AG09319 (cell line): ENCODE results near the gene CLDN20.

Experiments used
- DNase-seq: peaks from one replicate; pipeline ENCODE4 v3.0.0-alpha.2; 2010; ENCODE audit warnings: low read depth; ENCODE audit errors: extremely low read depth
- TF ChIP-seq, protein P1 (sequence below): IDR thresholded peaks from 2 replicates; pipeline ENCODE4 v1.5.1; 2011; ENCODE audit warnings: low read depth, mild to moderate bottlenecking, inconsistent platforms, low read length, moderate library complexity

Gene CLDN20

DNA sequence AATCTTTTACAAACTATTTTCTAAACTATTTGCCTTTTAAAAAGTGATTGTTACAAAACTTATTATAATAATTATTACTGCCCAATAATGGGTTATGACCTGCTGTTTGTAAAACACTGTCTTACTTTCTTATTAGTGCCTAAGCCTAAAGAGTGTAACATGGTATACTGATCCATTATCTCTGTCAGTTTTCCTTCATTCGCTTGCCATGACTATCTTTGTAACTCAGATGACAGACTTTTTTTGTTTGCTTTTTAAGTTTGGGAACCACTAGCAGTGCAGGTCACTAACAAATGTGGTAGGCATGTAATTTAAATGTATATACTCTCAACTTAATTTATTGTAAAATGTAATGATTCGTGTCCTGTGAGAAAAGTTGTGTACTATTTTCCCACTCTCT, 60.4 kb downstream of the CLDN20 start:
- no peak for DNase-seq
- TF ChIP-seq, protein P1, sequence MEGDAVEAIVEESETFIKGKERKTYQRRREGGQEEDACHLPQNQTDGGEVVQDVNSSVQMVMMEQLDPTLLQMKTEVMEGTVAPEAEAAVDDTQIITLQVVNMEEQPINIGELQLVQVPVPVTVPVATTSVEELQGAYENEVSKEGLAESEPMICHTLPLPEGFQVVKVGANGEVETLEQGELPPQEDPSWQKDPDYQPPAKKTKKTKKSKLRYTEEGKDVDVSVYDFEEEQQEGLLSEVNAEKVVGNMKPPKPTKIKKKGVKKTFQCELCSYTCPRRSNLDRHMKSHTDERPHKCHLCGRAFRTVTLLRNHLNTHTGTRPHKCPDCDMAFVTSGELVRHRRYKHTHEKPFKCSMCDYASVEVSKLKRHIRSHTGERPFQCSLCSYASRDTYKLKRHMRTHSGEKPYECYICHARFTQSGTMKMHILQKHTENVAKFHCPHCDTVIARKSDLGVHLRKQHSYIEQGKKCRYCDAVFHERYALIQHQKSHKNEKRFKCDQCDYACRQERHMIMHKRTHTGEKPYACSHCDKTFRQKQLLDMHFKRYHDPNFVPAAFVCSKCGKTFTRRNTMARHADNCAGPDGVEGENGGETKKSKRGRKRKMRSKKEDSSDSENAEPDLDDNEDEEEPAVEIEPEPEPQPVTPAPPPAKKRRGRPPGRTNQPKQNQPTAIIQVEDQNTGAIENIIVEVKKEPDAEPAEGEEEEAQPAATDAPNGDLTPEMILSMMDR = no peak

DNA sequence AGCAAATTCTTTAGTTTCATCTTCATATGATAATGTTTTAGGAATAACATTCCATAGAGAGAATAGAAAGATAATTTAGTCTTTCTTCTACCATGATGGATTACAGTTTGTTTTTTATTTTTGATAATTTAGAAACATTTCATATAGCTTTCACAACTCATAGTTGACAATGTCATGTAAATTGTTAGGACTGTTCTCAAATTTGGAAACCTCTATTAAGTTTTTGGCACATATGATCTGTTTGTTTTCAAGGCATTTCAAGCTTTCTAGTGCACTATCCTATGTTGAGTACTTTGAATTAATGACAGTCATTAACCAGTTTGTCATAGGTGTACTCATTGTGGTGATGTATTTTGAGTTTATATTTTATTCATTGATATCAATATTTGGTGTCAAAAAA, 61.2 kb downstream of the CLDN20 start:
- TF ChIP-seq, protein P1 = no peak
- no peak for DNase-seq

DNA sequence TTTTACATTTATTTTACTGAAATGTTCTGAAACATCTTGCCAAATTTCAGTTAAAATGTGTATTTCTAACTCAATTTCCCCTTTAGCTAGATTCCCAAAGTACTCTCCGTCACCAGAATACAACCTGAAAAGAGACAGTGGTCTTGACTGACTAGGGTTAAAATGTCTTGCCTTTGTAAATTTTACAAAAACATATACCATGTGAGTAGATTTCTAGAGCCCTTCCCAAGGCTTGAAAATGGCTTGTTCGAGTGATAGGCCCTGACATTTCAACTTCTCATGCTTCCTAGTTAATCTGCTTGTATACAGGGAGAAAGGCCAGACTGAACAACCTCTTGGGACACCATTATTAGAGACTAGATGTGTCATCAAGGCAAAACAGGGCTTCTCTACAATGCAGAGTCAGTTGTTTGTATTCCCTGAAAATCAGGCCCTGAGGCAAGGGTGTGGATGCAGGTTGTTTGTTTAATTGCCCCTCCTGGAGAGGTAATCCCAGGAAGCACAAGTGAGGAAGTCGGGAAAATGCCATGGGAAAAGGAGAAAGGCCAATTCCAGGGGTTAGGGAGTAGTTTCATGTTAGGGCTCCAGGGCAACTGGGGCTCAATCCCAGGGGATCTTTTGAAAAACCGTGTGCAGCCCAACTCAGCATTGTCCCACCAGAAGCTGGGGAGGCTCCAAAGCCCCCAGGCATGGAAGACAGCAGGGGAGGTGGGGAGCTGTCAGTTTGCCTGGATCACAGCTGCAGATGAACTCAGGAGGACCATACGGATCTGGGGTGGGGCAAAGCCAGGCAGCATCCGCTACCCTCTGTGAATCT, 62.1 kb downstream of the CLDN20 start:
- DNase-seq = no peak
- TF ChIP-seq, protein P1 = no peak
